DOHH2 (cell line): ENCODE measurements around the gene ISM2.

Source experiments
- H3F3A ChIP-seq: fragments of 200-600 bp; sonication (generic), shearing (Covaris generic); 2 replicates; pipeline ENCODE4 v1.6.0; 2016; ENCODE audit warnings: antibody characterized with exemption, mild to moderate bottlenecking; ENCODE audit not compliant: control insufficient read depth, insufficient read depth
- H3K27ac ChIP-seq: fragments of 200-600 bp; sonication (generic); 2 replicates; pipeline ENCODE4 v1.5.1; 2014; ENCODE audit warnings: low read depth, mild to moderate bottlenecking, low read length, moderate library complexity
- H3K27me3 ChIP-seq: fragments of 200-600 bp; sonication (generic); 2 replicates; pipeline ENCODE4 v1.6.1; 2014; ENCODE audit warnings: mild to moderate bottlenecking, low read length, mixed read lengths; ENCODE audit not compliant: control insufficient read depth
- H3K36me3 ChIP-seq: fragments of 200-600 bp; sonication (generic); 2 replicates; pipeline ENCODE4 v1.6.1; 2014; ENCODE audit warnings: mild to moderate bottlenecking, low read length, moderate library complexity, mixed read lengths; ENCODE audit not compliant: control insufficient read depth
- H3K4me1 ChIP-seq: fragments of 200-600 bp; sonication (generic); 2 replicates; pipeline ENCODE4 v1.6.1; 2014; ENCODE audit warnings: mild to moderate bottlenecking, low read length, mixed read lengths; ENCODE audit not compliant: control insufficient read depth
- H3K4me2 ChIP-seq: fragments of 200-600 bp; sonication (generic); 2 replicates; pipeline ENCODE4 v1.6.0; 2014; ENCODE audit warnings: mild to moderate bottlenecking, low read length, moderate library complexity
- H3K4me3 ChIP-seq: fragments of 200-600 bp; sonication (generic); 2 replicates; pipeline ENCODE4 v1.5.1; 2014; ENCODE audit warnings: mild to moderate bottlenecking, low read length, mixed read lengths
- H3K79me2 ChIP-seq: fragments of 200-600 bp; sonication (generic); 2 replicates; pipeline ENCODE4 v1.6.1; 2014; ENCODE audit warnings: mild to moderate bottlenecking, low read length, mixed read lengths; ENCODE audit not compliant: control insufficient read depth
- H3K9me2 ChIP-seq: fragments of 200-600 bp; sonication (generic); replicated peaks from 2 replicates; pipeline ENCODE4 v1.6.1; 2014; ENCODE audit warnings: mild to moderate bottlenecking, low read length, mixed read lengths; ENCODE audit not compliant: control insufficient read depth
- H3K9me3 ChIP-seq: fragments of 200-600 bp; sonication (generic); 2 replicates; pipeline ENCODE4 v1.6.1; 2014; ENCODE audit warnings: antibody characterized with exemption, low read length, mixed read lengths; ENCODE audit not compliant: control insufficient read depth, insufficient read depth
- H4K20me1 ChIP-seq: fragments of 200-600 bp; sonication (generic); 2 replicates; pipeline ENCODE4 v1.6.0; 2014; ENCODE audit warnings: low read depth, mild to moderate bottlenecking, antibody characterized with exemption, low read length, moderate library complexity; ENCODE audit not compliant: control insufficient read depth, insufficient read depth
- CTCF ChIP-seq: fragments of 200-600 bp; sonication (generic); IDR thresholded peaks from one replicate; pipeline ENCODE4 v1.5.1; 2014; ENCODE audit warnings: antibody characterized with exemption, mild to moderate bottlenecking, low read depth, low read length; ENCODE audit not compliant: poor library complexity, severe bottlenecking
- EZH2phosphoT487 ChIP-seq: fragments of 200-600 bp; sonication (generic); IDR thresholded peaks from 2 replicates; pipeline ENCODE4 v1.6.1; 2017; ENCODE audit warnings: borderline replicate concordance, mild to moderate bottlenecking, antibody characterized with exemption, low read length, moderate library complexity, mixed read lengths

Gene ISM2

GRCh38 chr14:77502109-77502782, 3.6 kb upstream of the ISM2 start:
- Histone ChIP-seq H3K27me3 (peaks cover 29% of the 10 kb centered on the region), H3K27ac (no peak overlapping the region), H3F3A (peaks cover 6% of the 10 kb centered on the region; the same call in 1 of the 2 replicates), H3K36me3 (no peaks in the 10 kb centered on the region), H3K4me2 (no peak overlapping the region), H3K4me3 (no peak overlapping the region), H4K20me1 (no peaks in the 10 kb centered on the region), H3K9me2 (no peaks in the 10 kb centered on the region), H3K9me3 (no peaks in the 10 kb centered on the region), H3K4me1 (peaks cover 30% of the 10 kb centered on the region), H3K79me2 (no peaks in the 10 kb centered on the region)
- TF ChIP-seq EZH2phosphoT487 (no peak), CTCF (no peak)

- Histone ChIP-seq H3K9me3 (no peaks in the 10 kb centered on the region), H3K36me3 (no peaks in the 10 kb centered on the region), H3K4me2 (peak overlapping the region; percentile 89), H3K79me2 (no peaks in the 10 kb centered on the region), H3K27me3 (peaks cover 29% of the 10 kb centered on the region), H3F3A (peaks cover 4% of the 10 kb centered on the region; the same call in 1 of the 2 replicates), H3K9me2 (no peaks in the 10 kb centered on the region), H4K20me1 (no peaks in the 10 kb centered on the region), H3K4me1 (peaks cover 30% of the 10 kb centered on the region), H3K27ac (no peak overlapping the region), H3K4me3 (peak overlapping the region; percentile 73)
- no peak for TF ChIP-seq CTCF
- TF ChIP-seq EZH2phosphoT487, result peak; percentile 98; the same call in 1 of the 2 replicates
Measured at GRCh38 chr14:77498984-77499527, 440 bp upstream of the ISM2 start.

DNA sequence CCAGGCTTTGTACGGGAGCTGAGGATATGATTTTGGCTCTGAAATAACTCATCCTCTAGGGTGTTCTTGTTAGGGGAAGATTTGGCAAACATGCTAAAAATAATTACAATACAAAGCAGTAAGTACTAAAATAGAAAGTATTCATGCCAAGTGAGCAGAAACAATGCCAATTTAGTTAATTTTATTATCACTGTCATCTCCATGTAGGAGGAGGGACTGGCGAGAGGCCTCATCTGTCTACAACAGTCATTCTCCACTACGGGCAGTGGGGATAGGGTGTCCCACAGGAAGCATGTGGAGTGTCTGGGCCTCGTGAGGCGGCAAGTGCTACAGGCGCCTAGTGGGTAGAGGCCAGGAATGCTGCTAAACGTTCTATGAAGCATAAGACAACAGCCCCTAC, 3.3 kb downstream of the ISM2 start:
- Histone ChIP-seq H3K27me3 (peaks cover 27% of the 10 kb centered on the region), H3K9me3 (no peaks in the 10 kb centered on the region), H3K79me2 (no peaks in the 10 kb centered on the region), H3K36me3 (no peaks in the 10 kb centered on the region), H3K4me1 (peaks cover 26% of the 10 kb centered on the region), H3K4me2 (no peak overlapping the region), H4K20me1 (no peaks in the 10 kb centered on the region), H3K4me3 (no peak overlapping the region), H3K27ac (no peak overlapping the region), H3F3A (no peaks in the 10 kb centered on the region), H3K9me2 (no peaks in the 10 kb centered on the region)
- TF ChIP-seq EZH2phosphoT487 (no peak), CTCF (no peak)
